NCI-H1092 (cell line): ENCODE measurements around the gene SLAMF1.
"Not testable (repeated sequence)": the region's sequence is repeated elsewhere in the genome, so short reads cannot be mapped to it uniquely, and the experiment has no call there.

ENCODE experiments used
- DNase-seq: peaks from one replicate; lab custom pipeline; 2025; lab: John Stamatoyannopoulos, UW

The SLAMF1 gene

GRCh38 chr1:160665330-160666078, 18.7 kb upstream of the SLAMF1 start:
- DNase-seq = no peak

GRCh38 chr1:160664573-160665051, 17.8 kb upstream of the SLAMF1 start:
- no peak for DNase-seq

- no peak for DNase-seq
Measured at GRCh38 chr1:160662910-160663309, 16.1 kb upstream of the SLAMF1 start.

- no peak for DNase-seq
Measured at GRCh38 chr1:160659566-160659965, 12.7 kb upstream of the SLAMF1 start.

- no peak for DNase-seq
Measured at GRCh38 chr1:160658814-160659193, 12.0 kb upstream of the SLAMF1 start.

GRCh38 chr1:160658162-160658813, 11.4 kb upstream of the SLAMF1 start:
- no peak for DNase-seq

- no peak for DNase-seq
Measured at GRCh38 chr1:160657250-160657781, 10.5 kb upstream of the SLAMF1 start.

- DNase-seq = no peak
Measured at GRCh38 chr1:160656737-160657136, 9.9 kb upstream of the SLAMF1 start.

GRCh38 chr1:160653620-160654016, 6.8 kb upstream of the SLAMF1 start:
- DNase-seq = no peak

GRCh38 chr1:160652924-160653619, 6.2 kb upstream of the SLAMF1 start:
- no peak for DNase-seq

- DNase-seq = not testable (repeated sequence)
Measured at GRCh38 chr1:160652065-160652641, 5.3 kb upstream of the SLAMF1 start.

- no peak for DNase-seq
Measured at GRCh38 chr1:160651433-160652064, 4.7 kb upstream of the SLAMF1 start.

- no peak for DNase-seq
Measured at GRCh38 chr1:160647329-160647720, 481 bp upstream of the SLAMF1 start.

- DNase-seq = no peak
Measured at GRCh38 chr1:160646180-160646579, 664 bp downstream of the SLAMF1 start.

GRCh38 chr1:160645386-160646130, 1.3 kb downstream of the SLAMF1 start:
- no peak for DNase-seq

- DNase-seq = no peak
Measured at GRCh38 chr1:160644399-160644798, 2.4 kb downstream of the SLAMF1 start.

GRCh38 chr1:160643138-160643537, 3.7 kb downstream of the SLAMF1 start:
- no peak for DNase-seq

GRCh38 chr1:160642281-160642644, 4.6 kb downstream of the SLAMF1 start:
- DNase-seq = no peak

- no peak for DNase-seq
Measured at GRCh38 chr1:160641323-160642280, 5.2 kb downstream of the SLAMF1 start.
